ENCODE results near the gene ICA1.
A peak's percentile ranks its signal among the peaks of the same experiment; 100 is the strongest.

The ICA1 gene

DNA sequence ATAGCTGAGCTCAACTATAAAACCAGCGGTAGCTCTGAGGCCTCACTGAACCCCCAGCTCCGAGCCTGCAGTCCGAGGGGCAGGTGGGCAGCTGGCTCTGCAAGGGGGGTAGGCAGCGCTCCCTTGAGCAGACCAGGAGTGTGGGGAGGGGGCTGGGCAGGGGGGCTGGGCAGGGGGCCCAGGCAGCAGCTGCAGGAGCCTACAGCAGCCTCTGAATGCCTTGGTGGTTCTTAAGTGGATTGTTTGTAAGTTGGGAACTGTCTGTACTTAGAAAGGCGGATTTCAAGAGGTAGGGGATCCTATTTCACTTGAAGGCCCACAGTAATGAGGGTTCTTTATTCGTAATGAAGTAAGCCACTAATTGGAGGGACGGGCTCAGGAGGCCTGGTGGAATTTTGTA is 72.3 kb downstream of the ICA1 start:
- H3K79me2 ChIP-seq (ENCODE audit: insufficient read depth, low read length), result no peaks in the 10 kb centered on the region
- H3K36me3 ChIP-seq (ENCODE audit: insufficient read depth, low read length), result no peaks in the 10 kb centered on the region
- H3K4me2 ChIP-seq (ENCODE audit: low read depth, low read length, poor library complexity, severe bottlenecking), result no peak overlapping the region
- no peaks in the 10 kb centered on the region for H4K20me1 ChIP-seq (ENCODE audit: insufficient read depth, low read length, poor library complexity, severe bottlenecking)
- peaks cover 29% of the 10 kb centered on the region for H3K4me1 ChIP-seq (ENCODE audit: insufficient read depth, low read length, poor library complexity, severe bottlenecking)
- H3F3A ChIP-seq (ENCODE audit: low read depth), result no peaks in the 10 kb centered on the region
- no peak for TF ChIP-seq EZH2phosphoT487 (IDR thresholded peaks at IDR 0.05; ENCODE audit: borderline replicate concordance)
- TF ChIP-seq, protein P1, sequence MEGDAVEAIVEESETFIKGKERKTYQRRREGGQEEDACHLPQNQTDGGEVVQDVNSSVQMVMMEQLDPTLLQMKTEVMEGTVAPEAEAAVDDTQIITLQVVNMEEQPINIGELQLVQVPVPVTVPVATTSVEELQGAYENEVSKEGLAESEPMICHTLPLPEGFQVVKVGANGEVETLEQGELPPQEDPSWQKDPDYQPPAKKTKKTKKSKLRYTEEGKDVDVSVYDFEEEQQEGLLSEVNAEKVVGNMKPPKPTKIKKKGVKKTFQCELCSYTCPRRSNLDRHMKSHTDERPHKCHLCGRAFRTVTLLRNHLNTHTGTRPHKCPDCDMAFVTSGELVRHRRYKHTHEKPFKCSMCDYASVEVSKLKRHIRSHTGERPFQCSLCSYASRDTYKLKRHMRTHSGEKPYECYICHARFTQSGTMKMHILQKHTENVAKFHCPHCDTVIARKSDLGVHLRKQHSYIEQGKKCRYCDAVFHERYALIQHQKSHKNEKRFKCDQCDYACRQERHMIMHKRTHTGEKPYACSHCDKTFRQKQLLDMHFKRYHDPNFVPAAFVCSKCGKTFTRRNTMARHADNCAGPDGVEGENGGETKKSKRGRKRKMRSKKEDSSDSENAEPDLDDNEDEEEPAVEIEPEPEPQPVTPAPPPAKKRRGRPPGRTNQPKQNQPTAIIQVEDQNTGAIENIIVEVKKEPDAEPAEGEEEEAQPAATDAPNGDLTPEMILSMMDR (conservative IDR thresholded peaks at IDR 0.05; ENCODE audit: low read length), result no peak
- no peak overlapping the region for H2AFZ ChIP-seq (ENCODE audit: low read length)
- H3K9ac ChIP-seq (ENCODE audit: low read depth, low read length, poor library complexity, severe bottlenecking), result peak overlapping the region; percentile 13
- no peaks in the 10 kb centered on the region for H3K9me3 ChIP-seq (ENCODE audit: insufficient read depth, low read depth, low read length)
- no peaks in the 10 kb centered on the region for H3K9me2 ChIP-seq (replicated peaks; ENCODE audit: low read depth, low read length)
- no peak overlapping the region for H3K4me3 ChIP-seq (ENCODE audit: low read length, poor library complexity, severe bottlenecking)
- H3K27me3 ChIP-seq (ENCODE audit: insufficient read depth, low read length, poor library complexity, severe bottlenecking), result no peaks in the 10 kb centered on the region

DNA sequence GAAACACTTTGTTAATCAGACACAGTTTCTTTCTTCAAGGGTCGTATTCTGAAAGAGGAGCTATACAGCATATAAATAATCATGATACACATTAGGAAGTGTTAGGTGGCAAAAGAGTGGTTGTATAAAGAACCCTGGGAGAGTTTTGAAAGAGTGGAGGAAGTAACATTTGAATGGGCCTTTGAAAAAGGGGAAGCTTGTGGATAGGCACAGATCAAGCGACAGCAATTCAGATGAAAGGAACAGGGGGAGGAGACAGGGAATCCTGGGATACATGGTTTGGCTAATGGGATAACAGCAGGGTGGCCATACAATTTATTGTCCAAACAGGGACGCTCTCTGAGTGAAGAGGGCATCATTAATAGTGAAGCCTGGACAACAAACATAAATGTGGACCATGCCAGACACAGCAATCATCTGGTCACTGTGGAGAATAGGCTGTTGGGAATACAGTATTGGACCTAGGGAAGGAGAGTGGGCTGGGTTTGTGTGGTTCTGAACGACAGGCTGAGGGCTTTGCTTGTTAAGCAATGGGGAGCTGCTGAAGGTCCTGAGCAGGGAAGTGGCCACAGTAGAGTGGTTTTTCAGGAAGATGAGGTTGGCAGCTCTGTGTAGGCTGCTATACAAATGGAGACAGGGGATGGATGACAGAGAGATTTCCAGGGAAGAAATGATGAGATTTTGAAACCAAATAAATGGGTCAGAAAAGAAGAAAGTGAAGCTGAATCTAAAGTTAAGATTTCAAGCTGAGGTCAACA is 75.9 kb downstream of the ICA1 start:
- no peak overlapping the region for H3K4me2 ChIP-seq (ENCODE audit: low read depth, low read length, poor library complexity, severe bottlenecking)

DNA sequence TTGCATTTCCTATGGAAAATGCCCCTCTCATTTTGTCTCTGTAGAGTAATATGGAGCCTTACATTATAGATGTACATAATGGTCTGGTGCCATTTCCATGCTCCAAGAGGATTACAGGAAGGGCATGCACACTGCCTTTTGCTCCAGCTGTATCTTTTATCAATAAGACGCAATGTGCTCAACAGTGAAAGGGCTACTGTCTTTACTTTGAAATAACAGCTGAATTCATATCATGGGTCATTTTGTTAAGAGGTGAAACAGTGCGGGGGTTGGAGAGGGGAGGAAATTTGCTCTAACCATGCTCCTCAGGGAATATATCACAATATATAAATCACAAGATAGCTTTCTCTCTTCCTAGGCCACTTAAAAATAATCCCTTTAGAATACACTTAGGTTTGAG is 77.7 kb downstream of the ICA1 start:
- no peak overlapping the region for H3K4me2 ChIP-seq (ENCODE audit: low read depth, low read length, poor library complexity, severe bottlenecking)
- no peaks in the 10 kb centered on the region for H3K36me3 ChIP-seq (ENCODE audit: insufficient read depth, low read length)
- no peaks in the 10 kb centered on the region for H3K9me3 ChIP-seq (ENCODE audit: insufficient read depth, low read depth, low read length)
- H3K27me3 ChIP-seq (ENCODE audit: insufficient read depth, low read length, poor library complexity, severe bottlenecking), result no peaks in the 10 kb centered on the region
- TF ChIP-seq, protein P1 (conservative IDR thresholded peaks at IDR 0.05; ENCODE audit: low read length), result no peak
- no peak for TF ChIP-seq EZH2phosphoT487 (IDR thresholded peaks at IDR 0.05; ENCODE audit: borderline replicate concordance)
- no peaks in the 10 kb centered on the region for H3K9me2 ChIP-seq (replicated peaks; ENCODE audit: low read depth, low read length)
- H4K20me1 ChIP-seq (ENCODE audit: insufficient read depth, low read length, poor library complexity, severe bottlenecking), result no peaks in the 10 kb centered on the region
- no peak overlapping the region for H2AFZ ChIP-seq (ENCODE audit: low read length)
- no peaks in the 10 kb centered on the region for H3K79me2 ChIP-seq (ENCODE audit: insufficient read depth, low read length)
- no peak overlapping the region for H3K9ac ChIP-seq (ENCODE audit: low read depth, low read length, poor library complexity, severe bottlenecking)
- H3F3A ChIP-seq (ENCODE audit: low read depth), result no peaks in the 10 kb centered on the region
- H3K4me3 ChIP-seq (ENCODE audit: low read length, poor library complexity, severe bottlenecking), result no peak overlapping the region
- peaks cover 29% of the 10 kb centered on the region for H3K4me1 ChIP-seq (ENCODE audit: insufficient read depth, low read length, poor library complexity, severe bottlenecking)

More for the DNA sequence above, 75.9 kb downstream of the ICA1 start:
- H3K9me3 ChIP-seq (ENCODE audit: insufficient read depth, low read depth, low read length), result no peaks in the 10 kb centered on the region
- H3K4me1 ChIP-seq (ENCODE audit: insufficient read depth, low read length, poor library complexity, severe bottlenecking), result peaks cover 37% of the 10 kb centered on the region
- no peaks in the 10 kb centered on the region for H3K27me3 ChIP-seq (ENCODE audit: insufficient read depth, low read length, poor library complexity, severe bottlenecking)
- no peaks in the 10 kb centered on the region for H3K36me3 ChIP-seq (ENCODE audit: insufficient read depth, low read length)
- H4K20me1 ChIP-seq (ENCODE audit: insufficient read depth, low read length, poor library complexity, severe bottlenecking), result no peaks in the 10 kb centered on the region
- TF ChIP-seq, protein P1 (conservative IDR thresholded peaks at IDR 0.05; ENCODE audit: low read length), result no peak
- TF ChIP-seq EZH2phosphoT487 (IDR thresholded peaks at IDR 0.05; ENCODE audit: borderline replicate concordance), result no peak
- H3F3A ChIP-seq (ENCODE audit: low read depth), result no peaks in the 10 kb centered on the region
- H3K9me2 ChIP-seq (replicated peaks; ENCODE audit: low read depth, low read length), result no peaks in the 10 kb centered on the region
- H3K79me2 ChIP-seq (ENCODE audit: insufficient read depth, low read length), result no peaks in the 10 kb centered on the region
- no peak overlapping the region for H3K9ac ChIP-seq (ENCODE audit: low read depth, low read length, poor library complexity, severe bottlenecking)
- H3K4me3 ChIP-seq (ENCODE audit: low read length, poor library complexity, severe bottlenecking), result no peak overlapping the region
- H2AFZ ChIP-seq (ENCODE audit: low read length), result no peak overlapping the region
